Lung (tissue), 12 donors: ENCODE data around the gene LRP1B. TPM values are rescaled to one million over a fixed set of nuclear protein-coding genes. Genes with fewer than 3 reads are reported as not detected.

ENCODE experiments used
- ATAC-seq: fragments of 200-7000 bp; cut with Tn5 transposase; one replicate; pipeline ENCODE4 v1.9.1; 2020; ENCODE audit warnings: moderate number of reproducible peaks; ENCODE audit not compliant: insufficient read depth, low FRiP score
- DNase-seq, 3 donors: peaks; one replicate each; pipeline ENCODE4 v3.0.0-alpha.2; 2013 to 2017
- H3K27ac ChIP-seq, 2 donors: one replicate each; pipeline ENCODE4 v1.5.1; 2013; ENCODE audit warnings: mild to moderate bottlenecking in 2 of 2, moderate library complexity in 2 of 2, control low read depth in 1 of 2, inconsistent platforms in 1 of 2, low read depth in 1 of 2, low read length in 1 of 2
- H3K27me3 ChIP-seq, 3 donors: one replicate each; pipeline ENCODE4 v1.5.1; 2013; ENCODE audit warnings: low read length in 2 of 3; ENCODE audit not compliant: control insufficient read depth in 3 of 3, insufficient read depth in 3 of 3
- H3K36me3 ChIP-seq, 4 donors: one replicate each; pipeline ENCODE4 v1.5.1; 2013; ENCODE audit warnings: low read length in 4 of 4, mild to moderate bottlenecking in 1 of 4, moderate library complexity in 1 of 4; ENCODE audit not compliant: control insufficient read depth in 4 of 4, insufficient read depth in 4 of 4
- H3K4me1 ChIP-seq, 5 donors: one replicate each; pipeline ENCODE4 v1.5.1; 2013; ENCODE audit warnings: low read length in 5 of 5, mild to moderate bottlenecking in 2 of 5, moderate library complexity in 1 of 5; ENCODE audit not compliant: control insufficient read depth in 5 of 5, insufficient read depth in 5 of 5
- H3K4me3 ChIP-seq: one replicate; pipeline ENCODE4 v1.5.1; 2013; ENCODE audit warnings: mild to moderate bottlenecking, control low read depth, moderate library complexity
- H3K9ac ChIP-seq, 2 donors: one replicate each; pipeline ENCODE4 v1.5.1; 2013; ENCODE audit warnings: low read length in 2 of 2, control low read depth in 1 of 2; ENCODE audit not compliant: insufficient read depth in 1 of 2
- H3K9me3 ChIP-seq, 4 donors: one replicate each; pipeline ENCODE4 v1.5.1; 2013; ENCODE audit warnings: low read length in 3 of 4, mild to moderate bottlenecking in 1 of 4, moderate library complexity in 1 of 4; ENCODE audit not compliant: control insufficient read depth in 4 of 4, insufficient read depth in 3 of 4
- CTCF ChIP-seq: IDR thresholded peaks from 2 replicates; pipeline ENCODE4 v1.5.1; 2012; ENCODE audit warnings: mild to moderate bottlenecking; ENCODE audit errors: control extremely low read depth, extremely low read depth
- WGBS, 2 donors: extraction: QIAGEN DNeasy Blood & Tissue Kit; methylation state at CpG; one replicate each; pipeline ENCODE4 v1.1.7; 2013; 5-methylcytosine and 5-hydroxymethylcytosine counted together
- polyA plus RNA-seq, 2 donors: library from polyadenylated mRNA; stranded (reverse); fragments of 200-250 nt; gene quantifications; one replicate each; pipeline ENCODE4 v1.2.1, GENCODE V29; 2013
- total RNA-seq, 2 donors: library from RNA; depleted of rRNA in 1 of 2; stranded (reverse); fragments of >200 nt in 1 of 2; gene quantifications; one replicate each; pipeline ENCODE4 v1.2.1, GENCODE V29; 2014 to 2021
- donor health status: control.
- donor health status: control.
- donor health status: Bipolar disorder and iron deficiency.
- donor health status: healthy.
- donor health status: DM: yes; HTN: yes; CAD: no.

LRP1B gene
- total and polyA plus RNA-seq, 4 donors = 0.01 to 6.5 (median 0.16) TPM

DNA sequence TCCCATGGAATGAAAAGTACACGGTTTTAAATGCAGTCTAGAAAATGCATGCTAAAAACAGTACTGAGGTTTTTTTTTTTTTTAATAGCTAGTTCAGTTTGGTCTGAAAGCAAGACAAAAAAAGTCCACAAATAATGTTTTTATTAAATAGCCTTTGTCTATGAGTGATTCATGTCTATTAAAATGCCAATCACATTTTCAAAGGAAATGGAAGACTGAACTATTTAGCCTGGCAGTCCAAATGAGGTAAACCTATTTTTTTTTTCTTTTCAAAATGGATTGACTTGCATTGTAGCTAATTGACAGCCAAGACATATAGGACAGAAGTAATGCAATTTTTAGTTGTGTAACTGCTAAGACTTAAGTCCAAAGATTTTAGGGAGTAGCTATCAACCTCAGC, 90.3 kb downstream of the LRP1B start:
- H3K4me3 ChIP-seq = no peak overlapping the region
- ATAC-seq (no peak), DNase-seq (no peak)
- no peak overlapping the region for H3K27ac ChIP-seq
- no peak overlapping the region for H3K9ac ChIP-seq
- no peak for TF ChIP-seq CTCF
- 75 to 82% methylated on average over 1 of the region's 1 CpG for WGBS, 2 donors
- no peaks in the 10 kb centered on the region for H3K4me1 ChIP-seq
- no peaks in the 10 kb centered on the region for H3K9me3 ChIP-seq
- no peaks in the 10 kb centered on the region for H3K27me3 ChIP-seq
- no peaks in the 10 kb centered on the region for H3K36me3 ChIP-seq

DNA sequence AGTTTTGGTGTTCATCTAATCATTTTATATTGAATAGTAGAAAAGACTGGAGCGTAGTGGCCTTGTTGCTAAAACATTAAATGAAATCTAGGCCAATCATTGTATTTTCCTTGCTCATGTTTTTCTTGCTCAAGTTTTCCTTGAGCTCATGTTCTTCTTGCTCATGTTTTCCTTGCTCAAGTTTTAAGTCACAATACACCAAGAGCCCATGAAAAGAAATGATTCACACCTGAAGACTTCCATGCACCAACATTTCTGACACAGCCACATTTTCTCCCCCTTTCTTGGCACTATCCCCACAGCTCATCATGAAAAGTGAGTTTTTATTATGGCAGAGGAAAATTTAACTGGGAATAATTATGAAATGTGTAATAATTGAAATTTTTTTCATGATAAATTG, 92.0 kb downstream of the LRP1B start:
- WGBS, 2 donors = 88 to 93% methylated on average over 1 of the region's 1 CpG
- TF ChIP-seq CTCF = no peak
- Histone ChIP-seq H3K4me3 (no peak overlapping the region), H3K27ac (no peak overlapping the region), H3K27me3 (no peaks in the 10 kb centered on the region), H3K9me3 (no peaks in the 10 kb centered on the region), H3K36me3 (no peaks in the 10 kb centered on the region), H3K9ac (no peak overlapping the region), H3K4me1 (no peaks in the 10 kb centered on the region)
- no peak for ATAC-seq
- DNase-seq = no peak

DNA sequence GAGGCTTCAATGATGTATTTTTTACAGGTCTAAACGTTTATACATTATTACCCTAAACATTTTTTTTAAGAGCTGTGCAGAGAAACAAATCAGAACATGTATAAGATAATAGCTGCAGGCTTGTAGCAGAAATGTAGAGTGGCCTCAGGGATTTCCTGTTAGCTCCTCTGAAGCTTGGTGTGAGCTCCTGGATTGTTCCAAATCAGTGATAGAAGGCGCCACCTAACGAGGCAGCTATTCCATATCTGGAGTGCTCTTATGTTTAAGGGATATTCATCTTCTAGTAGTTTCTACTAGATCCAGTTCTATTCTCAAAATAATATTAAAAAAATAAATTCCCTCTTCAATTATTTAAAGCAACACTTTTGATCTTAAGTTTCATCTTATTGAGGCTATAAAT, 93.1 kb downstream of the LRP1B start:
- no peaks in the 10 kb centered on the region for H3K36me3 ChIP-seq
- H3K4me1 ChIP-seq = no peaks in the 10 kb centered on the region
- no peak for TF ChIP-seq CTCF
- peaks cover 0 to under 1% (median 0%) of the 10 kb centered on the region in 4 donors for H3K9me3 ChIP-seq
- 34 to 50% methylated on average over 3 of the region's 3 CpGs for WGBS, 2 donors
- DNase-seq (peak in 1 of 3 donors; percentile 31), ATAC-seq (no peak)
- H3K4me3 ChIP-seq = no peak overlapping the region
- H3K27me3 ChIP-seq = no peaks in the 10 kb centered on the region
- no peak overlapping the region for H3K9ac ChIP-seq
- H3K27ac ChIP-seq = no peak overlapping the region

GRCh38 chr2:142037066-142037465, 93.8 kb downstream of the LRP1B start:
- peaks cover 0 to 2% (median 0%) of the 10 kb centered on the region in 4 donors for H3K9me3 ChIP-seq
- DNase-seq (no peak), ATAC-seq (no peak)
- no peaks in the 10 kb centered on the region for H3K36me3 ChIP-seq
- no peak for TF ChIP-seq CTCF
- no peak overlapping the region for H3K27ac ChIP-seq
- WGBS, 2 donors = 63 to 78% methylated on average over 3 of the region's 3 CpGs
- H3K27me3 ChIP-seq = no peaks in the 10 kb centered on the region
- no peak overlapping the region for H3K4me3 ChIP-seq
- no peaks in the 10 kb centered on the region for H3K4me1 ChIP-seq
- no peak overlapping the region for H3K9ac ChIP-seq
